Neural crest cell (in vitro differentiated cells): ENCODE results near the gene SLC10A1. TPM values are rescaled to one million over a fixed set of nuclear protein-coding genes. Genes with fewer than 3 reads are reported as not detected.

Source experiments
- DNase-seq: peaks from one replicate; pipeline ENCODE4 v3.0.0; 2021; ENCODE audit warnings: low read depth, mixed read lengths, low spot score
- H3K27ac Mint-ChIP-seq: one replicate; pipeline ENCODE4 v1.8.0; 2021; ENCODE audit warnings: mild to moderate bottlenecking, mixed read lengths; ENCODE audit not compliant: unreplicated experiment
- H3K27me3 Mint-ChIP-seq: 2 replicates; pipeline ENCODE4 v1.8.0; 2021; ENCODE audit warnings: low read depth, mild to moderate bottlenecking, mixed read lengths
- H3K36me3 Mint-ChIP-seq: 2 replicates; pipeline ENCODE4 v1.8.0; 2021; ENCODE audit warnings: low read depth, mild to moderate bottlenecking, mixed read lengths
- H3K4me1 Mint-ChIP-seq: 2 replicates; pipeline ENCODE4 v1.8.0; 2021; ENCODE audit warnings: mixed read lengths
- H3K4me3 Mint-ChIP-seq: one replicate; pipeline ENCODE4 v1.8.0; 2021; ENCODE audit warnings: mild to moderate bottlenecking, mixed read lengths
- H3K9me3 Mint-ChIP-seq: 2 replicates; pipeline ENCODE4 v1.8.0; 2021; ENCODE audit warnings: mixed read lengths
- CTCF ChIP-seq: fragments of 200-600 bp; sonication (generic); conservative IDR thresholded peaks from 2 replicates; pipeline ENCODE4 v1.5.0; 2021; ENCODE audit warnings: antibody characterized with exemption, mild to moderate bottlenecking
- total RNA-seq: library from RNA; stranded (reverse); gene quantifications from 2 replicates; pipeline ENCODE4 v1.2.1, GENCODE V29; 2021

The SLC10A1 gene
- total RNA-seq, 1 donor from 2014 or later = not detected

GRCh38 chr14:69808919-69809808 lies 12.1 kb upstream of the SLC10A1 start:
- no peaks in the 10 kb centered on the region for H3K36me3 Mint-ChIP-seq
- no peak overlapping the region for H3K27ac Mint-ChIP-seq
- no peaks in the 10 kb centered on the region for H3K27me3 Mint-ChIP-seq
- H3K4me1 Mint-ChIP-seq = peaks cover 28% of the 10 kb centered on the region
- TF ChIP-seq CTCF = no peak
- DNase-seq = no peak
- no peaks in the 10 kb centered on the region for H3K9me3 Mint-ChIP-seq
- no peak overlapping the region for H3K4me3 Mint-ChIP-seq

- no peak for DNase-seq
- H3K27me3 Mint-ChIP-seq = no peaks in the 10 kb centered on the region
- no peak overlapping the region for H3K27ac Mint-ChIP-seq
- no peak for TF ChIP-seq CTCF
- peaks cover 18% of the 10 kb centered on the region for H3K4me1 Mint-ChIP-seq
- no peaks in the 10 kb centered on the region for H3K36me3 Mint-ChIP-seq
- H3K9me3 Mint-ChIP-seq = no peaks in the 10 kb centered on the region
- no peak overlapping the region for H3K4me3 Mint-ChIP-seq
Observed at GRCh38 chr14:69807192-69807591, 10.2 kb upstream of the SLC10A1 start.

- DNase-seq = no peak
- Mint-ChIP-seq H3K36me3 (no peaks in the 10 kb centered on the region), H3K27ac (no peak overlapping the region), H3K4me1 (no peaks in the 10 kb centered on the region), H3K27me3 (no peaks in the 10 kb centered on the region), H3K4me3 (no peak overlapping the region), H3K9me3 (peaks cover 5% of the 10 kb centered on the region)
- no peak for TF ChIP-seq CTCF
Observed at GRCh38 chr14:69804902-69805301, 7.9 kb upstream of the SLC10A1 start.

GRCh38 chr14:69803753-69804152 lies 6.7 kb upstream of the SLC10A1 start:
- Mint-ChIP-seq H3K4me3 (no peak overlapping the region), H3K27ac (no peak overlapping the region), H3K36me3 (no peaks in the 10 kb centered on the region), H3K4me1 (no peaks in the 10 kb centered on the region), H3K27me3 (no peaks in the 10 kb centered on the region), H3K9me3 (peaks cover 5% of the 10 kb centered on the region)
- peak; percentile 52 for TF ChIP-seq CTCF
- no peak for DNase-seq

- Mint-ChIP-seq H3K9me3 (peaks cover 8% of the 10 kb centered on the region), H3K27me3 (no peaks in the 10 kb centered on the region)
- no peak for TF ChIP-seq CTCF
Observed at GRCh38 chr14:69798339-69798735, 1.3 kb upstream of the SLC10A1 start.

More at GRCh38 chr14:69798339-69798735, 1.3 kb upstream of the SLC10A1 start:
- Mint-ChIP-seq H3K27ac (peak overlapping the region; percentile 38), H3K4me3 (no peak overlapping the region), H3K4me1 (no peaks in the 10 kb centered on the region), H3K36me3 (no peaks in the 10 kb centered on the region)
- no peak for DNase-seq
